ENCODE results near the gene CETP.

The CETP gene

GRCh38 chr16:57019746-57020145 is 58.0 kb downstream of the CETP start:
- no peak for TF ChIP-seq JUND (IDR thresholded peaks at IDR 0.05; ENCODE audit: low read depth)
- in situ Hi-C loops (cut with HindIII; ENCODE audit: low pct_unique_long_range_greater_than_20kb, low sequenced_read_pairs), result no loop called here
- no peak for DNase-seq (ENCODE audit: low read depth in 1 of 2, low spot score in 1 of 2)

- in situ Hi-C loops (cut with HindIII; ENCODE audit: low pct_unique_long_range_greater_than_20kb, low sequenced_read_pairs), result no loop called here
- no peak for TF ChIP-seq JUND (IDR thresholded peaks at IDR 0.05; ENCODE audit: low read depth)
- DNase-seq (ENCODE audit: low read depth in 1 of 2, low spot score in 1 of 2), result no peak
Observed at GRCh38 chr16:57020651-57021050, 58.9 kb downstream of the CETP start.

GRCh38 chr16:57021757-57022156 is 60.0 kb downstream of the CETP start:
- TF ChIP-seq JUND (IDR thresholded peaks at IDR 0.05; ENCODE audit: low read depth), result no peak
- no peak for DNase-seq (ENCODE audit: low read depth in 1 of 2, low spot score in 1 of 2)
- in situ Hi-C loops (cut with HindIII; ENCODE audit: low pct_unique_long_range_greater_than_20kb, low sequenced_read_pairs), result no loop called here

- TF ChIP-seq JUND (IDR thresholded peaks at IDR 0.05; ENCODE audit: low read depth), result no peak
- in situ Hi-C loops (cut with HindIII; ENCODE audit: low pct_unique_long_range_greater_than_20kb, low sequenced_read_pairs), result no loop called here
Observed at GRCh38 chr16:57022445-57022844, 60.7 kb downstream of the CETP start.

GRCh38 chr16:57023541-57024249 is 61.9 kb downstream of the CETP start:
- DNase-seq (ENCODE audit: low read depth in 1 of 2, low spot score in 1 of 2), result no peak
- in situ Hi-C loops (cut with HindIII; ENCODE audit: low pct_unique_long_range_greater_than_20kb, low sequenced_read_pairs), result no loop called here
- TF ChIP-seq JUND (IDR thresholded peaks at IDR 0.05; ENCODE audit: low read depth), result no peak

More at GRCh38 chr16:57022445-57022844, 60.7 kb downstream of the CETP start:
- no peak for DNase-seq (ENCODE audit: low read depth in 1 of 2, low spot score in 1 of 2)

- TF ChIP-seq JUND (IDR thresholded peaks at IDR 0.05; ENCODE audit: low read depth), result no peak
- in situ Hi-C loops (cut with HindIII; ENCODE audit: low pct_unique_long_range_greater_than_20kb, low sequenced_read_pairs), result no loop called here
- no peak for DNase-seq (ENCODE audit: low read depth in 1 of 2, low spot score in 1 of 2)
Observed at GRCh38 chr16:57024894-57025680, 63.3 kb downstream of the CETP start.

GRCh38 chr16:57025941-57026777 is 64.4 kb downstream of the CETP start:
- DNase-seq (ENCODE audit: low read depth in 1 of 2, low spot score in 1 of 2), result no peak
- in situ Hi-C loops (cut with HindIII; ENCODE audit: low pct_unique_long_range_greater_than_20kb, low sequenced_read_pairs), result no loop called here
- no peak for TF ChIP-seq JUND (IDR thresholded peaks at IDR 0.05; ENCODE audit: low read depth)

- no peak for TF ChIP-seq JUND (IDR thresholded peaks at IDR 0.05; ENCODE audit: low read depth)
- in situ Hi-C loops (cut with HindIII; ENCODE audit: low pct_unique_long_range_greater_than_20kb, low sequenced_read_pairs), result no loop called here
Observed at GRCh38 chr16:57026778-57027062, 65.0 kb downstream of the CETP start.

GRCh38 chr16:57027067-57027466 is 65.3 kb downstream of the CETP start:
- in situ Hi-C loops (cut with HindIII; ENCODE audit: low pct_unique_long_range_greater_than_20kb, low sequenced_read_pairs), result no loop called here
- no peak for DNase-seq (ENCODE audit: low read depth in 1 of 2, low spot score in 1 of 2)
- no peak for TF ChIP-seq JUND (IDR thresholded peaks at IDR 0.05; ENCODE audit: low read depth)

More at GRCh38 chr16:57026778-57027062, 65.0 kb downstream of the CETP start:
- DNase-seq (ENCODE audit: low read depth in 1 of 2, low spot score in 1 of 2), result no peak

- in situ Hi-C loops (cut with HindIII; ENCODE audit: low pct_unique_long_range_greater_than_20kb, low sequenced_read_pairs), result no loop called here
- peak; percentile 43 to 86 for DNase-seq (ENCODE audit: low read depth in 1 of 2, low spot score in 1 of 2)
- TF ChIP-seq JUND (IDR thresholded peaks at IDR 0.05; ENCODE audit: low read depth), result no peak
Observed at GRCh38 chr16:57028086-57028485, 66.3 kb downstream of the CETP start.

GRCh38 chr16:57029161-57030160 is 67.7 kb downstream of the CETP start:
- no peak for TF ChIP-seq JUND (IDR thresholded peaks at IDR 0.05; ENCODE audit: low read depth)
- DNase-seq (ENCODE audit: low read depth in 1 of 2, low spot score in 1 of 2), result no peak
- in situ Hi-C loops (cut with HindIII; ENCODE audit: low pct_unique_long_range_greater_than_20kb, low sequenced_read_pairs), result no loop called here
